ENCODE measurements around the gene RALGAPA2. TPM values are rescaled to one million over a fixed set of nuclear protein-coding genes. Genes with fewer than 3 reads are reported as not detected.
A peak's percentile ranks its signal among the peaks of the same experiment; 100 is the strongest.

RALGAPA2 gene
- total RNA-seq, 1 donor from 2014 or later = 21.0 TPM

- Histone ChIP-seq H3K4me1 (no peaks in the 10 kb centered on the region), H3K36me3 (peaks cover 49% of the 10 kb centered on the region), H3K27me3 (ENCODE audit: low read depth) (no peaks in the 10 kb centered on the region), H3K9me3 (replicated peaks) (no peaks in the 10 kb centered on the region), H3K27ac (replicated peaks) (no peak overlapping the region), H3K4me3 (no peak overlapping the region)
- DNase-seq = no peak
- no peak for TF ChIP-seq CTCF (IDR thresholded peaks at IDR 0.05; ENCODE audit: borderline replicate concordance)
- intact Hi-C loops (cut with micrococcal nuclease) = no loop called here
Measured at GRCh38 chr20:20603339-20603990, 109.0 kb downstream of the RALGAPA2 start.

DNA sequence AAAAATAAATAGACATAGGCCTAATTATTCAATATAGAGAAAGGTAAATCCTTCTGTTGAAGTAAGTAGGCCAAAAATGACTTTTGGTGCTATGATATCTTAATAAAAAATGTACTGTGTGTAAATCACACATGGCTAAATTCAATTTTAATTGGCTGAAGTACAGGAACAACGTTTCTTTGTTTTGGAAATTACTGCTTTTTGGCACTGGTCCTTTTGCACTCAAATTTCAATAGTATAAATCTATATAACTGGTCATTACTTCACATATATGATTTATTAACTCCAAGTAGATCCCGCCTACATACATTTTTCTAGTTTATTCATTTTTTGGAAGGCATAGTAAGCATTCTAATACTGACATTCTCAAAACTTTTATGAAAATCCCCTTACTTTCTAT lies 114.5 kb downstream of the RALGAPA2 start:
- intact Hi-C loops (cut with micrococcal nuclease) = no loop called here
- no peaks in the 10 kb centered on the region for H3K9me3 ChIP-seq (replicated peaks)
- H3K36me3 ChIP-seq = peaks cover 36% of the 10 kb centered on the region
- H3K4me3 ChIP-seq = no peak overlapping the region
- no peak overlapping the region for H3K27ac ChIP-seq (replicated peaks)
- no peak for DNase-seq
- H3K27me3 ChIP-seq (ENCODE audit: low read depth) = no peaks in the 10 kb centered on the region
- peaks cover 8% of the 10 kb centered on the region for H3K4me1 ChIP-seq
- TF ChIP-seq CTCF (IDR thresholded peaks at IDR 0.05; ENCODE audit: borderline replicate concordance) = no peak

DNA sequence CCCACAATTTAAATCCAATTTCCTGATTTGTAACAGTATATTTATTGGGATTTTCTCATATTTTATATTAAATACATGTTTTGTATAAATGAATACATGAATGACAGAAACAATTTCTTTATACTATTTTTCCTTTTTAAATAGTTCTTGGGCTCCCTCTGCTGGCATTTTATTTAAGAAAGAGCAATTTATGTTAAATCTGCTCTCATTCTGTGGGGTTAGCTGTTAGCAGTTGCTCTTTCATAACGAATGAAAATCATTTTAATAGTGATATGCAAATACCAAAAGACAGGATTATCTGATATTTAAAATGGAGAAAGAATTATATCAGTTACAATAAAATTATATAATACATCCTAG lies 118.3 kb downstream of the RALGAPA2 start:
- Histone ChIP-seq H3K27me3 (ENCODE audit: low read depth) (no peaks in the 10 kb centered on the region), H3K4me3 (no peak overlapping the region), H3K36me3 (peaks cover 21% of the 10 kb centered on the region), H3K9me3 (replicated peaks) (no peaks in the 10 kb centered on the region), H3K27ac (replicated peaks) (no peak overlapping the region), H3K4me1 (peaks cover 11% of the 10 kb centered on the region)
- no peak for DNase-seq
- intact Hi-C loops (cut with micrococcal nuclease) = no loop called here
- TF ChIP-seq CTCF (IDR thresholded peaks at IDR 0.05; ENCODE audit: borderline replicate concordance) = peak; percentile 23

GRCh38 chr20:20593447-20594170 lies 118.8 kb downstream of the RALGAPA2 start:
- no peak for DNase-seq
- H3K36me3 ChIP-seq = peaks cover 18% of the 10 kb centered on the region
- no peak overlapping the region for H3K4me3 ChIP-seq
- peaks cover 11% of the 10 kb centered on the region for H3K4me1 ChIP-seq
- no peaks in the 10 kb centered on the region for H3K9me3 ChIP-seq (replicated peaks)
- H3K27me3 ChIP-seq (ENCODE audit: low read depth) = no peaks in the 10 kb centered on the region
- H3K27ac ChIP-seq (replicated peaks) = no peak overlapping the region
- intact Hi-C loops (cut with micrococcal nuclease) = no loop called here
- TF ChIP-seq CTCF (IDR thresholded peaks at IDR 0.05; ENCODE audit: borderline replicate concordance) = peak; percentile 43

GRCh38 chr20:20585146-20585545 lies 127.3 kb downstream of the RALGAPA2 start:
- no peak for TF ChIP-seq CTCF (IDR thresholded peaks at IDR 0.05; ENCODE audit: borderline replicate concordance)
- no peak overlapping the region for H3K27ac ChIP-seq (replicated peaks)
- no peaks in the 10 kb centered on the region for H3K27me3 ChIP-seq (ENCODE audit: low read depth)
- H3K4me3 ChIP-seq = no peak overlapping the region
- H3K9me3 ChIP-seq (replicated peaks) = peaks cover 7% of the 10 kb centered on the region
- H3K4me1 ChIP-seq = no peaks in the 10 kb centered on the region
- DNase-seq = no peak
- intact Hi-C loops (cut with micrococcal nuclease) = no loop called here
- peaks cover 92% of the 10 kb centered on the region for H3K36me3 ChIP-seq
